SHP77 treated with DMSO at 0.1 percent for 48 hours (cell line): ENCODE results near the gene PDE6B.

Experiments used
- DNase-seq: peaks from one replicate; lab custom pipeline; 2025; lab: John Stamatoyannopoulos, UW

Gene PDE6B

DNA sequence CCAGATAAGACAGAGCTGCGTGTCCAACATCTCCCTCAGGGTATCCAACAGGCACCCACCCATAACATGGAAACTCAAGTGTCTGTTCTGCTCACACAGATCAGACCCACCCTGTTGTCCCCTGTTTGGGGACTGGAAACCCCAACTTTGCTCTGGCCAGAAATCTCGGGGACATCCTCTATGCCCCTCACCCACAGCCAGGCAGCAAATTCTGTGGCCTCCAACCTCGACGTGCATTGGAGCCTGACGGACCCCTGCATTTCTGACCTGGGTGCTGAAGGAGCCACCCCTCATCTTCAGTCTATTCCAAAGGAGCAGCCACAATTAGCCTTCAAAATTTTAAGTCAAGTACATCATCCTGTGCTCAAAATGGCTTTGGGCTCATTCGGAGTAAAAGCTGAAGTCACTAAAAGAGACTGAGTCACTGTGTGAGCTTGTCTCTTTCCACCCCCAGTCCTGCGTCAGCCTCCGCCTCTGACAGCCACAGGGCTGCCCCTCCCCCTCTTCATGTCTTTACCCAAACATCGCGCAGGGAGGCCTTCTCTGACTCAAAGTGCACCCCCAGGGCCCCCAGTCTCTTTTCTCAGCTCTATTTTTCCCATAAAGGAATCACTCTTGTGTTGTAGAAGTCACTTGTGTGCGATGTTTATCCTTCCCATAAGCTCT is 24.4 kb upstream of the PDE6B start:
- DNase-seq, result no peak

DNA sequence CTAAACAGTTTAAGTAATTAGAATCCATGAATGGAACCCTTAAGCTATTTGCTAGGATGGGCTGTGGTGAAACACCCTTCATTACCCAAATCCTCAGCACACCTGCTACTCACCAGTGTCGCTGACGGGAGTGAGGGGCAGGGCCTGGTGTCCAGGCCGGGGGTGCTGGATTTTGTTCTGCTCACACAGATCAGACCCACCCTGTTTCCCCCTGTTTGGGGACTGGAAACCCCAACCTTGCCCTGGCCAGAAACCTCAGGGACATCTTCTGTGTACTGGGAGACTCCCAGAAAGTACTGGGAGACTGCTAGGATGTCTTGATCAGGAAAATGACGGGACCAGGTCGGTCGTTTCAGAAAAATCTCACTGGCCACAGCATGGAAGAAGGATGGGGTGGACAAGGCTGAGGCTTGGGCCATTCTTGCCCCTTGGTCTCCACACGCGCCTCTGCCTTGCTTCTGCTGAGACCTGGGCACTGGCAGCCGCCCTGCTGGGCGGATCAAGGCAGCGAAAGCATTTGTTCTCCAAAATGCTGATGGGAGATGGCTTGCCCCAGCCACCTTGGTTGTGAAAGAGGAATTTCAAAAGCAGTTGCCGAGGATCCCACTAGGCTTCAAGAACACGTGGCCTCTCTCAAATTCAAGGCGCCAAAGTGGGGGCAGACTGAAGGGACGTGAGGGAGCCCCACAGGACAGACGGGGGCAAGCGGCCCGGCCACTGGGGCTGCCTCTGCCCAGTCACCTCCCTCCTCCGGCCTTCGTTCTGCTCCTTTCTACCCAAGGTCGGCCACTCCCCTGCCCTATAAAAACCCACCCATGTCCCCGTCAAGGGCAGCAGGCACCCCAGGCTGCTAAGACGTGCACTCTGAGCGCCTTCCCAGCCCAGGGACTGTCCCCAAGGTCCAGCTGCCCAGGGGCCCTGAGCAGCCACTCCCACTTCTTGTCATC is 23.5 kb upstream of the PDE6B start:
- DNase-seq, result no peak

DNA sequence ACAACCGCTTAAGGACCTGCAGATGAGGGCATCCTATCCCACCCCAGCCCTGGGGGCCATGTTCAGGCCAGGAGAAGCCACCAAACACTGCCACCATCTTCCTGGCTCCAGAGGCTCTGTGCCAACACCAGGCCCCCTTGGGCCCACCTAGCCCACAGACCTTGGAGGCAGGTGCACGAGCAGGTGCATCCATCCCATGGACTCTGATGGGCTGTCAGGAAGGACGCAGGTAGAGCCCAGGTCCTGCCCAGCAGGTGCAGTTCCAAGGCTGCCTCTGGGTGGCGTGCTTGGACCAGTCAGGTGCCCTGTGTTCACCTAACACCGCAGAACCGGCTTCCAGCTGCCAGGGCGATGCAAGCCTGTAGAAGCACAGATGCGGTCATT is 22.8 kb upstream of the PDE6B start:
- no peak for DNase-seq

DNA sequence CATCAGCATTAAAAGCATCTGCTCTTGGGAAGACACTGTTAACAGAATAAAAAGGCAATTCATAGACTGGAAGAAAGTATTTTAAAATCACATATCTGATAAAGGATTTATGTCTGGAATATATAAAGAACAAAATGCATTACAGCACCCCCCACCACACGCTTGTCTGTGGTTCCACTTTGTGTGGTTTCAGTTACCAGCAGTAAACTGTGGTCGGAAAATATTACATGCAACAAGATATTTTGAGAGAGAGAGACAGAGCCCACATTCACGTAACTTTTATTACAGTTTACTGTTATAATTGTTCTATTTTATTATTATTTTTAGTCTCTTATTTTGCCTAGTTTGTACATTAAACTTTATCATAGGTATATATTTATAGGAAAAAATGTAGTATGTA is 21.2 kb upstream of the PDE6B start:
- DNase-seq, result no peak

DNA sequence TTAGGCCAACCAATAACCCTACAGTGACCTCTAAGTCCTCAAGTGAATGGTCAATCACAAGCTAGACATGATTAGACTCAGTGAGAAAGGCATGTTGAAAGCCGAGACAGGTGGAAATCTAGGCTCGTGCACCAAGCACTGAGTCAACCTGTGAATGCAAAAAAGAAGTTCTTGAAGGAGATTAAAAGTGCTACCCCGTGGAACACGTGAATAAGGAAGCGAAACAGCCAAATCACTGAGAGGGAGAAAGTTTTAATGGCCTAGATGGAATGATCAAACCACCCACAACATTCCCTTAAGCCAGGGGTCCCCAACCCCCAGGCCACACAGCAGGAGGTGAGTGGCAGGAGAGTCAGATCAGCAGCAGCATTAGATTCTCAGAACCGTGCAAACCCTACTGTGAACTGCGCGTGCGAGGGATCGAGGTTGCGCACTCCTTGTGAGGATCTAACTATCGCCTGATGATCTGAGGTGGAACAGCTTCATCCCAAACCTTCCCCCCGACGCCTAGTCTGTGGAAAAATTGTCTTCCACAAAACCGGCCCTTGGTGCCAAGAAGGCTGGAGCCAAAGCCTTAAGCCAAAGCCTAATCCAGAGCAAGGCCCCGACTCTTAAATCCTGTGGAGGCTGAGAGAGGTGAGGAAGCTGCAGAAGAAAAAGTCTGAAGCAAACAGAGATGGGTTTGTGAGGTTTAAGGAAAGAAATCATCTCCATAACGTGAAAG is 19.5 kb upstream of the PDE6B start:
- DNase-seq, result no peak

DNA sequence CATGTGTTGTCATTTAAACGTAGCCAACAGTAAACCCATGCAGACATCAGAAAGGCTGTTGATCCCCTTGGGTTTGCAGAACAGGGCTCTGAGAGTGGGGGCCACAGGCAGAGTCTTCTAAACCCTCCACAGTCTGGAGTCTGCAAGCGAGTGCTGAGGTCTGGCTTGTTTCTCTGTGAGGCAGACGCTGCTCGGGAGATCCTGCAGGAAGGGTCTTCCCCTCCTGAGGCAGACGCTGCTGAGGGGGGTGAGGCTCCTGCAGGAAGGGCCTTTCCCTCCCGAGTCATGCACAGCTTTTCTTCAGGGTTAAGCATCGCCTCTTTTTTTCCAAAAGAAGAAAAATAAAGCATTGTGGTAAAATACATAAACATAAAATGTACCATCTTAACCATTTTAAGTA is 17.1 kb upstream of the PDE6B start:
- DNase-seq, result no peak

DNA sequence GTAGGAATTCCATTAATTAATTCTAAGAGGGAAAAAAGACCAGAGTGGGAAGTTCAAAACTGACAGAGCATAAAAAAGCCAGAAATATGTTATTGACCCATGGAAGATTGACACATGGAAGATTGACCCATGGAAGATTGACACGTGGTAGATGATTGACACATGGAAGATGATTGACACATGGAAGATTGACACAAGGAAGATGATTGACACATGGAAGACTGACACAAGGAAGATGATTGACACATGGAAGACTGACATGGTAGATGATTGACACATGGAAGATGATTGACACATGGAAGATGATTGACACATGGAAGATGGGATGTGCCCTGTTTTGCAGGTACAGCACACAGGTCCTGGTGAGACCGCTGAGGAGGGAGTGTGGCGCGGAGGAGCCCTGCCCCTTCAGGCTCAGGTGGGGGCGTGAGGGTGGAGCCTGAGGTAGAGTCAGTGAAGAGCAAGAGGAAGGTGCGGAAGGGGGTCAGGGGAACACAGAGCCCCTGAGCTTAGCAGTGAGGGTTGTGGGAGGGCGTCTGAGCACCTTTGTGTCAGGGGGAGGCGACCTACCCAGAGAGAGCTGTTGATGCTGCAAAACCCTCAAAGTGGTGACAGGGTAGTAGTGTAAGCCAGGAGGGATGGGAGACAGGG is 15.8 kb upstream of the PDE6B start:
- no peak for DNase-seq

DNA sequence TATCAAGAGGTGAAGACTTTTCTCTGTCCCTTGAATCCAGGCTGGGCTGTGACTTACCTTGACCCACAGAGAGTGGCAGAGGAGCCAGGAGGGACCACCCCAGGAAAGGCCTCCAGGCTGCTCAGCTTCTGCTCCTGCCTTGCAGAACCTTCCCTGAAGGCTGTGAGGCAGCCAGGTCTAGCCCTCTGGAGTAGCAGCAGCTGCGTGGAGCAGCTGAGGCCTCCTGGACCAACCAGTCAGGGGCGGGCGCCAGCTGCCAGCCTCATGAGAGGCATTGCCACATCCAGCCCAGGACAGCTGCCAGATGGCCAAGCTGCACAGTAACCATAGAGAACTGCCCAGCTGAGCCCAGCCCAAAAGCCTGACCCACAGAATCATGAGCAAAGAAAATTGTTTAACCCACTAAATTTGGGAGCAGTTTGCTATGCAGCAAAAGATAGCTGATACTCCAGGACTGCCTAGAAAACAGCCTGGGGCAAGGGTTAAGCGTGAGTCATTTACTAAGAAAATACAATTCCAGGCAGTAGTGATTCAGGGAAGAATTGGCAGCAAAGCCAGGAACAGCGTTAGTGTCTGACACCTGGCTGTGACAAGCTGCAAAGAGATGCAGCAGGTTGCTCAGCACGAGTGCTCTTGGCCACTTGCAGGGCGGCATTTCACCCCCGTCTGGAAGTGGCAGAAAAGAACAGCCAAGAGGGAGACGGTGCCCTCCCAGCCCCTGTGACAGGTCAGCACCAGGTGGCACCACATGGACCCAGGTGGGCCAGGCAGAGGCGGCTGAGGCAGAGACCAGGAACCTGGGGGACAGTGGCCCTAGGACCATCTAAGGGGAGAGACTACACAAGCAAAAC is 14.7 kb upstream of the PDE6B start:
- DNase-seq, result no peak

DNA sequence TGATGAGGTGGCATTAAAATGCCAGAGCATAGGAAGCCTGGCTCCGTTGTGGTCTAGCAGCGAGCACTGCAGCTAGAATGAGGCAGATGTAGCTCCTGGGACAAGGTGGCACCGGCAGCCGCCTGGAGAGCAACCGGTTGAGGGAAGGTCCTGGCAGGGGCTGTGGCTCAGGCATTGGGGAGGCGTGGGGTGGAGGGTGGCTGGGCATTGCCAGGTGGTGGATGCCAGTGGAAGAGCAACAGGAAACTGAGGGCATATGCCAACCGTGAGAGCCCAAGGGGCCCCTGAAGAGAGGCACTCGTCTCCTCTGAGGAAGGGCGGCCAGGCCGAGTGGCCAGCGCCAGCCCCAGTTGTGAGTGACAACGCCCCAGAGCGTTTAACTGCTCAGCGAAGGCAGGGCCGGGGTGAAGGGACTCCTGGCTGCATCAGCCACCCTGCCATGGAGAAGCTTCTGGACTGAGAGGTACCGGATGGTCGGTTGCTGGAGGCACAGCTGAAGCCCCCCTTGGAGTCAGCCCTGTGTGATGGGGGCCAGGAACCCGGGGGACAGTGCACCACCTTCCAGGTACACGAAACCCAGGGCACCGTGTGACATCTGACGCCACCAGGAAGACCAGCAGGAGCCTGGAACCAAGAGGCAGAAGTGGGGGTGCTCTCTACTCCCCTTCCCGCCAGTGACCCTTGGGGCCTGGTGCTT is 13.2 kb upstream of the PDE6B start:
- DNase-seq, result no peak

DNA sequence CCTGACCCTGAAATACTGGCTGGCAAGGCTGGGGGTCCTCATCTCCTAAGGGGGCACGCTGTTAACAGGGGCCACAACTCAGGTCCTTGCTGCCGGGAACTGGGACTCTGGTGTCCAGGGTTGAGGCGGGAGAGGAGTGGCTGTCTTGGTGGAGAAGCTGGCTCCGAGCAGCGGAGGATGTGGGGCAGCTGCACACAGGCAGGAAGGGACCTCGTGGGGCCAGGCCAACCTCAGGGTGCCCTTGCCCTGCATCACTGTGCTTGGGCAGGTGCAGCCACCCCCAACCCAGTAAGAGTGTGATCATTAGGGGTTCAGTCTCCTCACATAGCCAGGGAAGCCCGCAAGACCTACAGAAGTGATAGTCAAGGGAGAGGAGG is 12.6 kb upstream of the PDE6B start:
- DNase-seq, result no peak

DNA sequence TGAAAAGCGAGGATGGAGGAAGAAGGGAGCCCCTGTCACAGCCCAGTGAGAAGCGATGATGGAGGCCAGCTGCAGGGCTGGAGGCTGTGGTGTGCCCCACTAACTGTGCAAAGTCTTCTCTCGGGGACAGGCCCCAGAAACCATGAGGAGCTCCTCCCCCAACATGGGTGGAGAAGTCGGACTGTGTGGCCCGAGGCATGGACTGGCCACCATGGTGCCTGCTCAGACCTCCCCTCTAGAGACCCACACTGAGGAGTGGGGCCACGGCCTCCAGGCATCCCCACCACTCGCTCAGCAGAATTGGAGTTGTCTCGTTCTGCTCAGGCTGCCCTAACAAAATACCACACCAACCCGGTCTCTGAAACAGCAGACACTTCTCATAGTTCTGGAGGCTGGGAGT is 12.2 kb upstream of the PDE6B start:
- no peak for DNase-seq

DNA sequence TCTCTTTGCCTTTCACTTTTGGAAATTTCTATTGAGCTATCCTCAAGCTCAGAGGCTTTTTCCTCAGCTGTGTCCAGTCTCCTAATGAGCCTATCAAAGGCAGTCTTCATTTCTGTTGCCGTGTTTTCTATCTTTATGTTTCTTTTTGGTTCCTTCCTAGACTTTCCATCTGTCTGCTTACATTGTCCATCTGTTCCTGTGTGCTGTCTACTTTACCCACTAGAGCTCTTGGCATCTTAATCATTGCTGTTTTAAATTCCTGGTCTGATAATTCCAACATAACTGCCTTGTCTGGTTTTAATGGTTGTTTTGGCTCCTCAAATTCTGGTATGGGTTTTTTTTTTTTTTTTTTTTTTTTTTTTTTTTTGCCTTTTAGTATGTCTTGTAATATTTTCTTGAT is 9.3 kb upstream of the PDE6B start:
- DNase-seq, result no peak

DNA sequence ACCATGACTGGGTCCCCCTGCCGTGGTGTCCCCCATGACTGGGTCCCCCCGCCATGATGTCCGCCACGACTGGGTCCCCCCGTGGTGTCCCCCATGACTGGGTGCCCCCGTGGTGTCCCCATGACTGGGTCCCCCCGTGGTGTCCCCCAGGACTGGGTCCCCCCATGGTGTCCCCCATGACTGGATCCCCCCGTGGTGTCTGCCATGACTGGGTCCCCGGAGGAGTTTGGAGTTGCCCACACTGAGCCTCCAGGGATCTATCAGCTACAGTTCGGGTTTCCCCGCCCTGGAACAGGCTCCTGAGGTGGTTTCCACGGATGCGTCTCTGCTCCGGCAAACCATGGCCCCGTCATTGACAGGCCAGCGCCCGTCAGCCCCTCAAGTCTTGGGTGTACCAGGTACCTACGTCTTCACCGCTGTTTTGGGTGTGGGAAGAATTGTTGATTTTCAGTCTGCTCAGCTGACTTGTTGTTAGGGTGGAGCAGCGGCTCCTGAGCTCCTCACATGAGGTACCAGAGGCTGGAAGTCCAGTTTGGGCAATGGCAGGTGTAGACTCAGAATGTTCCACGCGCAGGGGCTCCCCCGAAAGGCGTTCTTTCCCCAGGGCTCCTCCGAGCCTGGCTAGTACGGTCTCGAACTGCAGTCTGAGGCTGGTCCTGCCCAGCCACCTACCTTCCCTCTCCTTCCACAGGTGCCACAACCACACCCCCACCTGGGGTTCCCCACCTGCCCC is 8.3 kb upstream of the PDE6B start:
- no peak for DNase-seq

DNA sequence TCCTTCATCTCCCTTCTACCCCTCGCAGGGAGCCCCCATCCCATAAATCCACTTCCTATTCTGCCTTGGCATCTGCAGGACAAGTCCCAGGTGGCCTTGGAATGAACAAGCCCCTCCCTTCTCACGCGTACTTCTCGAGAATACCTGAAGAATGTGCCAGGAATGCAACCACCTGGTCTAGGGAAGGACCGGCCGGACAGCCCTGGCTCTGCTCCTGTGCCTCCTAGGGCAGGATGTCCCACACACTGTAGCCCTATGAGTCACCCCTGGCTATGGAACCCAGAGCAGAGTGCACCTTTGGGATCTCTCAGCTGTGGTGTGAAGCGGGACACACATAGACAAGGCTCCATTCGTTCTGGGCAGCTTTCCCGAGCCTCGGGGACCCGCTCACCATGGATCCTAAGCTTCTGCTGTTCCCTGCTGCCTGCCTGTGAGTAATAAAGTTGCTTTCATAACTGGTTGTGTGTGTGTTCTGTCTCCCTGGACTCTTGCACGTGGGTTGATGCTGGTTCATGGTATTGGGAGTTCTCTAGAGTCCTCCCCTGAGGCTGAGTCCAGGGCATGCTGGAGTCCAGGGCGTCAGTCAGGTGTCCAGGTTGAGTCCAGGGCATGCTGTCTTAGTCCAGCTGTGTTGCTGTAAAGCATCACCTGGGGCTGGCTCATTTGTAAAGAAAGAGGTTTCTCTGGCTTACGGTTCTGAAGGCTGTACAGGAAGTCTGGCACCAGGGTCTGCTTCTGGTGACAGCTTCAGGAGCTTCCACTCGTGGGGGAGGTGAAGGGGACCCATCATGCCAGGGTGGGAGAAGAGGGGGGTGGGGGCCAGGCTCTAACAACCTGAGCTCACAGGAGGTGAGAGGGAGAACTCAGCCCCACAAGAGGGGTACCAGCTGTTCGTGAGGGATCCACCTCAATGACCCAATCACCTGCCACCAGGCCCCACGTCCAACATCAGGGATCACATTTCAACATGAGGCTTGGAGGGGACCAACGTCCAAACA is 7.4 kb upstream of the PDE6B start:
- DNase-seq, result no peak

DNA sequence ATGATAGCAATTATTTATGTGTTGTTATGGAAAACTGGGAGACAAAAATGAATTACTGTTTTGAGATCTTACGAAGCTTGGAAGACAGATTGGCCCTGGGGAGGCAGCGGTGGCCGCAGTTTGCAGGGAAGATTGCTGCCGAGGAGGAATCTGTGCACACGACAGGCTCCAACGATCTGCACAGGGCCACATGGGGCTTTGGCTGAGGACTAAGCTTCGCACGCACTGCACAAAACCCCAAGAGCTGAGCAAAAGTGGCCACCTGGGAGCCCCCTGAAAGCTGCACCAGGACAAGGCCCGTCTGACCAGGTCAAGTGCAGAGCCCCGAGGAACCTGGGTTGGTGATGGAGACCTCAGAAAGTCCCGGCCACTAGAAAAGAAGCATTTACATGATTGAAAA is 5.2 kb upstream of the PDE6B start:
- no peak for DNase-seq

DNA sequence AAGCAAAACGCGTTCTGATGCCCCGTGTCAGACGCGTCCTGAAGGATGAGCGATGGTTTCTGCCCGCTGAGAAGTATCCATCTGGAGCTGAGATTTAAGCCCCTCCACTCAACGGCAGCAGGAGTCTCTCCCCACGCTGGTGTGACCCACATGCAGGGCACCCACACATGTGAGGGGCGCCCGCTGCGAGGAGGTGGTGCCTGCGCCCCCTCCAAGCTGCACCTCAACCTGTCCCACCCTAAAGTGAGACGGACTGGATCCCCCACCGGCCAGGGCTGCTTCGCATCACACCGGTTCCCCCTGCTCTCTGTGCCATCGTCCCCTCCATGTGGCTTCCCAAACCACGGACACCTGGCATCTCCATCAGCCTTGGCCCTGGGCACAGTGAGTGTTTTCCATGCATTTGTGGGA is 4.5 kb upstream of the PDE6B start:
- DNase-seq, result no peak

DNA sequence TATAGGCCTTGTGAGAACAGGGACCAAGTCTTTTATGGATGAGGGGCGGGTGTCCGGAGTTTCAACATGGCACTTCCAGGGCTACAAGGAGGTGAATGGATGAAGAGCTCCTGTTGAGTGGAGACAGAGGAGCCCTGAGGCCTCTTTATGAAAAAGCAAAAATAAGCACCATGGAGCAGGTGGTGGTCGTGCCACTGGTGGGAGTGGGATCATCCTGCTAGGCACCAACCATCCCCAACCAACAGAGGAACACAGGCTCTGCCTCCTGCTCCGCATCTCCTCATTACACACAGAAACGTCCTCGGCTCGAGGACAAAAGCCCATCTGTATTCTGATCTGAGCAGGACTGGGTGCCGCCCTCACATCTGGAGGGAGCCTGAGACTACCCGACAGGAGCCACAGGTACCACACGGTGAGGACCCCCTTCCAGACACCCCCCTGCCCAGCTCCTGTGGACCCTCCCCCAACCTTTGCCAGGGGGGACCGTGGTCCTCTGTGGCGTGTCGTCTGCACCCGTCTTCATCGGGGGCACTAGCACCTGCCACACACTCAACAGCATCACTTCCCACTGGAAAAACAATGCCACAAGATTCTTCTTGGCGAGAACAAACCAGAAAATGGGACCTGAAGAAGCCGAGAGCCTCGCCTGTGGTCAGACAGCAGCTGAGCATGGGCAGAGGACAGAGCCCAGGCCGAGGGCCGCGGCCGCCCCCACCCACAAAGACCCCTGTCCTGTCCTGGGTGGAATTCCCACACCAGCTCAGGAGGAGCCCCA is 3.9 kb upstream of the PDE6B start:
- DNase-seq, result no peak
